ENCODE results near the gene SAT1.

DNA sequence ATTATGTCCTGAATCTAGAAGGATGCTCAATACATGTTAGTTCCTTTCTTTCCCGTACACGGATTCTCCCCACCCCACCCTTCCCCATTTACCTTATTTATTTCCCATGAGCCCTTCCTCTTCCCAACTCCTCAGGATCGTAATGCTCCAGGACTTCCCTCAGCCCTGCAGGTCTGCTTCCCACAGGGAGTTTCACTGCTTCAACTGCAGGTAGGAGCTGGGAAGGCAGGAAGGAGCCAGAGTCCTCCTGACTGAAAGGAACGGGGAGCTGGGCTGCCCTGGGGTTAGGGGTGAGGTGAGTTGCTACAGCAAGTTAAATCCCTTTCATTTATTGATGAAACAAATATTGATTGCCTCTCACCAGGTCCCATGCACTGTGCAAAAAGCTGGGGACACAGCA is 33.2 kb downstream of the SAT1 start:
- no peak for TF ChIP-seq CTCF (IDR thresholded peaks at IDR 0.05)
- TF ChIP-seq POLR2A (IDR thresholded peaks at IDR 0.05): no peak
